ENCODE results near the gene MED12. TPM values are rescaled to one million over a fixed set of nuclear protein-coding genes. Genes with fewer than 3 reads are reported as not detected.

MED12 gene
- total and polyA plus RNA-seq, 12 donors, result 6.1 to 35.1 (median 26.5) TPM

- H3K36me3 ChIP-seq, result no peaks in the 10 kb centered on the region
- H3K27ac ChIP-seq, result no peak overlapping the region
- H3K27me3 ChIP-seq, result peaks cover 0 to 8% (median 0%) of the 10 kb centered on the region in 7 donors
- ATAC-seq, result no peak
- no peak for DNase-seq
- H3K9me3 ChIP-seq, result no peaks in the 10 kb centered on the region
- no peak overlapping the region for H3K4me3 ChIP-seq
- WGBS, 2 donors, result 88% methylated on average over 5 of the region's 5 CpGs
- intact Hi-C loops (cut with DNase I), result loop anchor here in 1 of 10 donors (10.0 kb wide), 1 partner anchor 363 kb away; no protein-coding TSS in a partner anchor
- TF ChIP-seq, protein P1, sequence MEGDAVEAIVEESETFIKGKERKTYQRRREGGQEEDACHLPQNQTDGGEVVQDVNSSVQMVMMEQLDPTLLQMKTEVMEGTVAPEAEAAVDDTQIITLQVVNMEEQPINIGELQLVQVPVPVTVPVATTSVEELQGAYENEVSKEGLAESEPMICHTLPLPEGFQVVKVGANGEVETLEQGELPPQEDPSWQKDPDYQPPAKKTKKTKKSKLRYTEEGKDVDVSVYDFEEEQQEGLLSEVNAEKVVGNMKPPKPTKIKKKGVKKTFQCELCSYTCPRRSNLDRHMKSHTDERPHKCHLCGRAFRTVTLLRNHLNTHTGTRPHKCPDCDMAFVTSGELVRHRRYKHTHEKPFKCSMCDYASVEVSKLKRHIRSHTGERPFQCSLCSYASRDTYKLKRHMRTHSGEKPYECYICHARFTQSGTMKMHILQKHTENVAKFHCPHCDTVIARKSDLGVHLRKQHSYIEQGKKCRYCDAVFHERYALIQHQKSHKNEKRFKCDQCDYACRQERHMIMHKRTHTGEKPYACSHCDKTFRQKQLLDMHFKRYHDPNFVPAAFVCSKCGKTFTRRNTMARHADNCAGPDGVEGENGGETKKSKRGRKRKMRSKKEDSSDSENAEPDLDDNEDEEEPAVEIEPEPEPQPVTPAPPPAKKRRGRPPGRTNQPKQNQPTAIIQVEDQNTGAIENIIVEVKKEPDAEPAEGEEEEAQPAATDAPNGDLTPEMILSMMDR (IDR thresholded peaks at IDR 0.05), result no peak
- H3K4me1 ChIP-seq, result no peaks in the 10 kb centered on the region
Observed at GRCh38 chrX:71082124-71082647, 36.2 kb upstream of the MED12 start.

DNA sequence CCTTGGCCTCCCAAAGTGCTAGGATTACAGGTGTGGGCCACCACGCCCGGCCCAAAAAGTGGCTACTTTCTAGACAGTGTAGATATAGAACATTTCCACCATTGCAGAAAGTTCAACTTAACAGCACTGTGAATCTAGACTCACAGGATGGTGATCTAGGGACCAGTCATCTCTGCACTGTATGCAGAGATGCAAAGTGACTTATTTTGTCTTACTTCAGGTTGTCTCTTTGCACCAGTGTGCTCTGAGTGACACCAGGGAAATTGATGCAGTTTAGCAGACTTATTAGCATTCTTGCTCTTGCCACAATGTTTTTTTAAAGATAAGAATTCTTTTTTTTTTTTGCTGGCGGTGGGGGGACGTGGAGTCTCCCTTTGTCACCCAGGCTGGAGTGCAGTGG is 35.6 kb upstream of the MED12 start:
- H3K4me3 ChIP-seq, result no peak overlapping the region
- no peak overlapping the region for H3K27ac ChIP-seq
- peaks cover 0 to 8% (median 0%) of the 10 kb centered on the region in 7 donors for H3K27me3 ChIP-seq
- no peak for ATAC-seq
- DNase-seq, result no peak
- no peaks in the 10 kb centered on the region for H3K9me3 ChIP-seq
- TF ChIP-seq, protein P1 (IDR thresholded peaks at IDR 0.05), result no peak
- intact Hi-C loops (cut with DNase I), result loop anchor here in 1 of 10 donors (10.0 kb wide), 1 partner anchor 362 kb away; no protein-coding TSS in a partner anchor
- 77 to 86% methylated on average over 4 of the region's 4 CpGs for WGBS, 2 donors
- H3K4me1 ChIP-seq, result no peaks in the 10 kb centered on the region
- H3K36me3 ChIP-seq, result no peaks in the 10 kb centered on the region

- DNase-seq, result no peak
- Histone ChIP-seq H3K27me3 (peaks cover 0 to 20% (median 0%) of the 10 kb centered on the region in 7 donors), H3K27ac (no peak overlapping the region), H3K9me3 (no peaks in the 10 kb centered on the region), H3K4me1 (no peaks in the 10 kb centered on the region), H3K36me3 (no peaks in the 10 kb centered on the region), H3K4me3 (no peak overlapping the region)
- WGBS, 2 donors, result 62 to 69% methylated on average over 4 of the region's 4 CpGs
- intact Hi-C loops (cut with DNase I), result loop anchor here in 1 of 10 donors (10.0 kb wide), 1 partner anchor 359 kb away; no protein-coding TSS in a partner anchor
- no peak for ATAC-seq
- TF ChIP-seq, protein P1 (IDR thresholded peaks at IDR 0.05), result no peak
Observed at GRCh38 chrX:71085900-71086299, 32.5 kb upstream of the MED12 start.

GRCh38 chrX:71091263-71091662 is 27.1 kb upstream of the MED12 start:
- H3K36me3 ChIP-seq, result no peaks in the 10 kb centered on the region
- H3K9me3 ChIP-seq, result no peaks in the 10 kb centered on the region
- no peak overlapping the region for H3K27ac ChIP-seq
- TF ChIP-seq, protein P1 (IDR thresholded peaks at IDR 0.05), result no peak
- no peak overlapping the region for H3K4me3 ChIP-seq
- DNase-seq (no peak), ATAC-seq (no peak)
- intact Hi-C loops (cut with DNase I), result no loop called here
- no peaks in the 10 kb centered on the region for H3K4me1 ChIP-seq
- peaks cover 0 to 26% (median 0%) of the 10 kb centered on the region in 7 donors for H3K27me3 ChIP-seq
- 83% methylated on average over 5 of the region's 5 CpGs for whole genome bisulfite sequencing, 2 donors

Data from heart right ventricle (tissue), 16 donors.